LoVo (cell line): ENCODE results near the gene SHBG.
"Not testable (repeated sequence)": the region's sequence is repeated elsewhere in the genome, so short reads cannot be mapped to it uniquely, and the experiment has no call there.

Experiments used
- DNase-seq: peaks from one replicate; pipeline ENCODE4 v3.0.0-alpha.2; 2016; ENCODE audit warnings: low spot score

The SHBG gene

DNA sequence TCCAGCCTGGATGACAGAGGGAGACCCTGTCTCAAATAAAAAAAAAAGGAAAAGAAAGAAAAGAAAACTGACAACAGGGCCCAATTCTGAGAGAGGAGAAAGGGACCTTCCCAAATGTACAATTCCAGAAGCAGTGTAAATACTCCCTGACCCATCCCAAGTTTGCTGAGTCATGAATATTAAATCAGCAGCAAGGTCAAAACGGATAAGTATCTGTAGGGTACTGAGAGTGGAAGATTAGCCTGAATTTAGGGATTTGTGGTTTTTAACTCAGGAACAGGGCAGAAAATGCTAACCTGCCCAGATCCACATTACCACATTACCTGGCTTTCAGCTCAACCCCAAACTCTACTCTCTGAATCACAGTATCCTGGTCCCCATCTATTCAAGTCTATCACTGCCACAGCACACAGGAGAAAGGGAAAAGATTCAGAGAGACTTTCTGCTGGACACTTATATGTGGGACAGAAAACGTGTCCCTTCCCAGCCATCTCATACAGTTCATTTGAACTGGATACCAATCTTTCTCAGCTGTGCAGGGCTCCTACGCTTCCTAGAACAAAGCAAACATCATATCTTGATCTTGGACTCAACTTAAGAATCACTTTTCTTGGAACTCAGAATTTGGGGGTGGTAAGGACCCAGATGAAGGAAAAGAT, 18.2 kb upstream of the SHBG start:
- DNase-seq, result no peak

DNA sequence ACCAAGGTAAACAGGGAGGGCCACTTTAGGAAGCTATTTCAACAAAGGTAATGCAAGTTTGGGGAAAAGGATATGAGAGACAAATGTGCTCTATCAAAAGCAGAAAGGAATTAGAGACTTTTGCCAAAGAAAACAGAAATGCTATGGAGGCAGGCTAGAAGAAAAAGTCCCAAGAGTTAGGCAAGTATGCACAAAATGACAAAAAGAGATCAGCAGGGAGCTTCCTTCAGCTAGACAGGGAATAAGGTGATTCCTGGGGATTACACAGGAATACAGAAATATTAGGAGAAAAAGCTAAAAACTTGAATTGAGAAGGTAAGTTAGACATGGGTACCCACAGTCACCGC, 17.7 kb upstream of the SHBG start:
- DNase-seq, result no peak

DNA sequence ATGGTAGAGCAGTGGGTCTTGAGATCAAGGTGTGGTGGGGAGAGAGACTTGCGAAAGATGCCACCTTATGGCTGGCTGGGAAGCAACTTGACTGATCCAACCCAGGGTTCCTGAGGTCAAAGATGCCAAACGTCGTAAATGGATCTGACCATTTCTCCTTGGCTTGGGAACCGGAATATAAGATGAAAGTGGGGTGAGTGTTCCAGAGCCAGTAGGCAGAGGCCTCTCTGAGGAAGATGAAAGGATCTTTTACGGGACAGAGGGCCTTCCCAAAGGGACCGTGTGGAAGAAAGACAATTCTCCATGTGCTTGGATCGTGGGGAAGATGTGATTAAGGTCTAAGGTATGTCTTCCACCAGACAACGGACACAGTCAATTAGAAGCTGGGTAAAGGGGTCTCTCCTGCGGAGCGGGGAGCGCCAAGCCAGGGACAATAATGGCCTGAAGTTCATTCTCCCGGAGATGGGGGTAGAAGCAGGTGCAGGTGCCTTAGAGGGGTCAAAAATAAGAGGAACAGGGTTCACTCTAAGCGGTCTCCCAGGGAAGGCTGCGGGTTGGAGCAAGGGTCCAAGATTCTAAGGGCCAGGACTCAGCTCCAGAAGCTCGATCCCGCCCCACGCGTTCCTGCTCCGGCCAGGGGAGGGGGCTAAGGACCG, 16.0 kb upstream of the SHBG start:
- peak; percentile 41 for DNase-seq

DNA sequence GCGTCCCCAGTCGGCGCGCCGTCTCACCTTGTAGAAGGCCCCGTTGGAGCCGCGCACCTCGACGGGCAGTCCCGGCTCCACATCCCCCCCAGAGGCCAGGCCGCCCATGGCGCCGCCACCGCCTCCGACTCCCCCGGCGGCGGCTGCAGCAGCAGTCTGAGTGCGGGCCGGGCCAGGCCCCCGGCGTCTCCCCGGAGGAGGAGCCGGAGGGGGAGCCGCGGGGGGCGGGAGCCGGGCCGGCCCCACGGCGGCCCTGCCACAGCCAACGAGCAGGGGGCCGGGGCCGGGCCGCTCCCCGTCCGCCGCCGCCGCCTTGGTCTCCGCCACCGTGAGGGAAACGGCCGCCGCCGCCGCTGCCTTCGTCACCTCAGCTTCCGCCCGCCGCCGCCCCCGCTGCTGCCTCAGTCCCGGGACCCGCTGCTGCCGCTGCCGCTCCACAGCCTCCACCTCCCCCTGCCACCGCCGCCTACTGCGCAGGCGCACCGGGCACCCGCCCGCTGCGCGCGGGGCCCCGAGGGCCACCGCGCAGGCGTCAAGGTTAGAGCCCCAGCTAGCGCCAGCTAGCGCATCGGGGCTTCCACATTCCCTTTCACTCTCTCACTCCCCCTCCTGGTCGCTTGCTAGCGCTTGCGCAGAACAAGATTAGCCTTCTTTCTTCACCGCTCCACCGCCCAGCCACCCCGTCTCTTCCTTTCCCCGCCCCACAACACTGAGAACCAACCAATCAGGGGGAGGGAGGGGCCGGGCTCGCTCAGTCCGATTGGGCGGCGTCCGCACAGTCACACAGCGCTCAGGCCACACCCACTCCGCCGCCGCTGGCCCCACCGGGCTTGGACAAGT, 15.3 kb upstream of the SHBG start, which contains the start of gene FXR2:
FXR2 (minus strand) TSS at position 473 of the 840 bp plus-strand sequence; CDS start at position 108, 365 bp downstream.
- peak; percentile 99 for DNase-seq

DNA sequence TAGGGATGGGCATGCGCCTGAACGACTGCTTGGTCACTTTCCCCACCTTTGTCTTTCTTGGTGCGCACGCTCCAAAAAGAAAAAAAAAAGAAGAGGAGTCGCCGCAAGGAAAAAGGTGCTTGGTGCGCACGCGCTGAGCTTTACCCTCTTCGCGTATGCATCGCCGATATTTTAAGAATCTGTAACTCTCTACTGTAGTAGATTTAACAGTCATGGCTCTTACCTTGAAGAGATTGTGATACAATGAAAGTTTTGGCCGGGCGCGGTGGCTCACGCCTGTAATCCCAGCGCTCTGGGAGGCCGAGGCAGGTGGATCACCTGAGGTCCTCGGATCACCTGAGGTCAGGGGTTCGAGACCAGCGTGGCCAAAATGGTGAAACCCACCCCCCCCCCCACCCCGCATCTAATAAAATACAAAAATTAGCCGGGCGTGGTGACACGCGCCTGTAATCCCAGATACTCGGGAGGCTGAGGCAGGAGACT, 14.6 kb upstream of the SHBG start:
- no peak for DNase-seq

DNA sequence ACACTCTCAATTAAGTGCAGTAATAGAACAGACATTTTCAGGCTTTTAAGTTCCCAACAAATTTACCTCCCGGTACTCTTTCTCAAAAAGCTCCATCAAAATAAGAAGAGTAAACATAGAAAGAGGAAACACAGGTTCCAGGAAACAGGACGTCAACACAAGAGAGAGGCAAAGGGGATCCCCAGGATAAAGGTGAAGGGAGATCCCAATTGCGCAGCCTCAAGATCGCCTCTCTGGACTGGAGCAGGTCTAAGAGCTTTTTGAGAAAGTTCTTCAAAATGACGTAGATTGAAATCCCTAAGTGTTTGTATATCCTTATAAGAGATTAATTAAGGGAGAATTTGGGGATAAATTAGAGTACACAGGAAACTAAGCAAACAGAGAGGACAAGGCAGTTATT, 11.3 kb upstream of the SHBG start:
- no peak for DNase-seq

DNA sequence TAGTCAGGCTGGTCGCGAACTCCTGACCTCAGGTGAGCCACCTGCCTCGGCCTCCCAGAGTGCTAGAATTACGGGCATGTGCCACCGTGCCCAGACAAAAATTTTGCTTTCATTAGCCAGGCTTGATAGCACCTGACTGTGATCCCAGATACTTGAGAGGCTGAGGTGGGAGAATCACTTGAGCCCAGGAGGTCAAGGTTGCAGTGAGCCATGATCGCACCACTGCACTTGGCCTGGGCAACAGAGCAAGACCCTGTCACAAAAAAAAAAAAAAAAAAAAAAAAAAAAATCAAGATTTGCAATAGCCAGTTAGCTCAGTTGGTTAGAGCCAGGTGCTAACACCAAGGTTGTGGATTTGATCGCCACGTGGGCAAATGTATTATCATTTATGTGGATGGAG, 9.1 kb upstream of the SHBG start:
- DNase-seq, result no peak

DNA sequence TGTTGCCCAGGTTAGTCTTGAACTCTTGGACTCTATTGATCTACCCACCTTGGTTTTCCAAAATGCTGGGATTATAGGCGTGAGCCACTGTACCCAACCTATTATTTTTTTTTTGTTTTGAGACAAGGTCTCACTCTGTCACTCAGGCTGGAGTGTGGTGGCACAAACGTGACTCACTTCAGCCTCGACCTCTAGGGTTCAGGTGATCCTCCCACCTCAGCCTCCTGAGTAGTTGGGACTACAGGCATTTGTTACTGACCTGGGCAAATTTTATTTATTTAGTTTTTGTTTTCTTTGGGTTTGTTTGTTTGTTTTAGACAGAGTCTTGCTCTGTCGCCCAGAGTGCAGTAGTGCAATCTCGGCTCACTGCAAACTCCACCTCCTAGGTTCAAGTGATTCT, 6.3 kb upstream of the SHBG start:
- no peak for DNase-seq

DNA sequence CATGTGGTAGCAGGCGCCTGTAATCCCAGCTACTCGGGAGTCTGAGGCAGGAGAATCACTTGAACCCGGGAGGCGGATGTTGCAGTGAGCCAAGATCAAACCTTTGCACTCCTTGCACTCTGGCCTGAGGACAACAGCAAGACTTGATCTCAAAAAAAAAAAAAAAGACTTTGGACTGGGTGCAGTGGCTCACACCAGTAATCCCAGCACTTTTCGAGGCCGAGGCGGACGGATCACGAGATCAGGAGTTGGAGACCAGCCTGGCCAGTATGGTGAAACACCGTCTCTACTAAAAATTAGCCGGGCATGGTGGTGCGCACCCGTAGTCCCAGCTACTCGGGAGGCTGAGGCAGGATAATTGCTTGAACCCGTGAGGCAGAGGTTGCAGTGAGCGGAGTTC, 4.2 kb upstream of the SHBG start:
- DNase-seq, result not testable (repeated sequence)

DNA sequence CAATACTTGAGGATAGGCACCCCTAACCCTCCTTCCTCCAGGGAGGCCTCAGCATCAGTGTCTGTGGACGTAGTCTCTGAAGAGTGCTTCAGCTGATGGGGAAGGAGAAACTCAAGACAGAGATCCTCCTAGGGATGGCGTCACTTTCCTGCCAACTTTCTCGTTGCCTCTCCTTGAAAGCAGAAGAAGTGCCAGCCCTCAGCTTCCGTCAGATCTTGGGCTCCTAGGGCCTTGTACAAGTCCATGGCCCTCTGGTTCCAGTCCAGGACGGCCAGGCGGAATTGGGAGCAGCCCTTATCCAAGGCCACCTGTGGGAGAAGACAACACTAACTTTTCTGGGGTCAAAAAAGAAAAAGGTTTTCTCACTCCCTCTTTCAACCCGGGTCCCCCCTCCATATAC, 3.6 kb upstream of the SHBG start:
- DNase-seq, result no peak

DNA sequence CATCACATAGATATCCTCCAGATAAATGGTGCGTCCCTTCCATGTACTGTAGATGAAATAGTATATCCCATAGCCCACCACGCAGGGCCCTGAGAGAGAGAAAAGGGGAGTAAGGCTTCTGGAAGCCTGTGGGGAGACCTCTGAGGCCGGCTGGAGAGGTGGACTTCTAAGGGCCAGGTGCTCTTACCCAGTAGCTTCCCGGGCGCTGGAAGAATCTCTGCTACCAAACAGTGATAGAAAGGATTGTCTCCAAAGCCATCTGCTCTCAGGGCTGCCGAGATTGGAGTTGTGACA, 3.0 kb upstream of the SHBG start:
- no peak for DNase-seq

DNA sequence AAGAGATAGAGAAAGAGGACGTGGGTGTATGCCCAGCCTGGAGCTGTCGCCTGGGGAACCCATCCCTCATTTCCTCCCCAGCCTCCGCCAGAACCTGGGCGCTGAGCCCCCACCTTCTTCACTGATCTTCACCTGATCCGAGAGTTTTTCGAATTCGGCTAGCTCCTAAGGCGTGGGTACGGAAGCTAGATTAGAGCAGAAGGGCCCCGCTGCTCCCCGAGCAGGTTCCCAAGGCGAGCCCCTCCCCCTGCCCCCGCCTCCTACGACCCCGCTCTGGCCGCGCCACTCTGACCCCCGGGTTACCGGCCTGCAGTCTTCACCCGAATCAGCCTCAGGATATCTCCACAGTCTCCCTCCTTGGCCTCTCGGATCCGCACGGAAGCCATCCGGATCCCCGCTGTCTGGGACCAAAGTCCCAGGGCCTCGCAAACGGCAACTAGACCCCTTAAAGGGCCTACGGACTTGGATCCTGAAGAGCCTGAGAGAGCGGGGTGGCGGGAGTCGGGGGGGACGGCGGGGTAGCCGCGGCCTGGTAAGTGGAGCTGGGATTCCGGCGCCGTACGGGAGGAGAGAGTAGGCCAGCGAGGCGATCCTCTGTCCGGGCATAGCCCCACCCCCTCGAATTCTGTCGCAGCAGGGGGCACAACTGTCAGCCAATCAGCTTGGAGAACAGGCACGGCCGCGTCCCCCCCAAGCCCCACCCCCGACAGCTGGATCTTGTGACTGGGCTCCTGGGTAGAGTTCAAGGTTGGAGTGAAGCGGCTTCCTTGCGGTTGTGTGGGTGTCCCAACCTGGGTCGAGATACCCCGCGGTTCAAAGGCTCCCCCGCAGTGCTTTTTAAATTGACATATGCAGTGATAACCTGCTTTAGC, 2.4 kb upstream of the SHBG start, which contains the start of gene SAT2:
SAT2 (minus strand) TSS at position 572 of the 872 bp plus-strand sequence; CDS start at position 386, 186 bp downstream.
- peak; percentile 94 for DNase-seq

DNA sequence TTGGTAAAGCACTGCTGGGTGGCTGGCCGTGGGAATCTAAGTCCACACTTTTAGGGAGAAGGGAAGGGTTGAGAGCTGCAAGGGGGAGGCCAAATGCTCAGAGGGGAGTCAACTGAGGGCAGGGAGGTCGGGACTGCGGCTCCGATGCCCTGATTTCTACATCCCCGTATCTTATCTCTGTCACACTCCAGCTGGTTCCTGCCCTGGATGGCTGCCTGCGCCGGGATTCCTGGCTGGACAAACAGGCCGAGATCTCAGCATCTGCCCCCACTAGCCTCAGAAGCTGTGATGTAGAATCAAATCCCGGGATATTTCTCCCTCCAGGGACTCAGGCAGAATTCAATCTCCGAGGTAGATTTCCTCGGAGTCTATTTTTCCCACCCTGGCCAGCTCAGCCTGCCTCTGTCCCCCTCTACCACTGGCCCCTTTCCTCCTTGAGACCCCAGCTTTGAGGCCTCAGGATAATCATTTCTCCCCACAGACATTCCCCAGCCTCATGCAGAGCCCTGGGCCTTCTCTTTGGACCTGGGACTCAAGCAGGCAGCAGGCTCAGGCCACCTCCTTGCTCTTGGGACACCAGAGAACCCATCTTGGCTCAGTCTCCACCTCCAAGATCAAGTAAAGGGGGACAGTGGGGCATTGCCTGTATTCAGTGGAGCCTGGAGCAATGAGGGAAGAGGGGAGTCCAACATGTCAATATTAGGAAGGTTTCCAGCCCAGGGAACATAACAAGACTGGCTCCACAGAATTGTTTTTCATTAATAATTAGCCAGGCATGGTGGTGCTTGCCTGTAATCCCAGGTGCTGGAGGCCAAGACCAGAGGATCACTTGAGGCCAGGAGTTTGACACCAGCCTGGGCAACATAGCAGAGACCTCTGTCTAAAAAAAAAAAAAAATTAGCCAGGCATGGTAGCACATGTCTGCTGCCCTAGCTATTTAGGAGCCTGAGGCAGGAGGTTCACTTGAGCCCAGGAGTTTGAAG, 1.8 kb downstream of the SHBG start:
- DNase-seq, result no peak

DNA sequence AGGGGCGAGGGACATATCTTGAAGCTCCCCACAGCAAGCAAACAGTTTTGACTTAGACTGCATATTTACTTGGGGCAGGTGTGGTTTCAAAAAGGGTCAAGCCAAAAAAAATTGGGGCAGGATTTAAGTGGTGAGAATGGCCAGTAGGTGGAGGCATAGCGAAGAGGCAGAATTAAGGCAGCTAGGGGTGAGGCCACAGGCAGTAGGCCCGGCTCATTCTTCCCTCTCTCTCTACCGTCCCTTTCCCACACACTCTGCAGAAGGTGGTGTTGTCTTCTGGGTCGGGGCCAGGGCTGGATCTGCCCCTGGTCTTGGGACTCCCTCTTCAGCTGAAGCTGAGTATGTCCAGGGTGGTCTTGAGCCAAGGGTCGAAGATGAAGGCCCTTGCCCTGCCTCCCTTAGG, 2.6 kb downstream of the SHBG start:
- DNase-seq, result no peak

DNA sequence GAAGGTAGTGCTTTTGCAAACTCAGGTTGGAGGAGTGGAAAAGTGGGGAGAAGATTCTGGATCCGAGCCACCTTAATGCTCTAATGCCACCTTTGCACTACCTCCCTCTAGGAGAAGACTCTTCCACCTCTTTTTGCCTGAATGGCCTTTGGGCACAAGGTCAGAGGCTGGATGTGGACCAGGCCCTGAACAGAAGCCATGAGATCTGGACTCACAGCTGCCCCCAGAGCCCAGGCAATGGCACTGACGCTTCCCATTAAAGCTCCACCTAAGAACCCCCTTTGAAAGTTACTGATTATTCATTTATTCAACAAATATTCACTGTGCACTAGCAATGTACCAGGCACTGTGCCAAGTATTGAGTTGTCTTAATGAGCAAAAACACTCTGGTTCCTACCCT, 3.2 kb downstream of the SHBG start:
- DNase-seq, result no peak

DNA sequence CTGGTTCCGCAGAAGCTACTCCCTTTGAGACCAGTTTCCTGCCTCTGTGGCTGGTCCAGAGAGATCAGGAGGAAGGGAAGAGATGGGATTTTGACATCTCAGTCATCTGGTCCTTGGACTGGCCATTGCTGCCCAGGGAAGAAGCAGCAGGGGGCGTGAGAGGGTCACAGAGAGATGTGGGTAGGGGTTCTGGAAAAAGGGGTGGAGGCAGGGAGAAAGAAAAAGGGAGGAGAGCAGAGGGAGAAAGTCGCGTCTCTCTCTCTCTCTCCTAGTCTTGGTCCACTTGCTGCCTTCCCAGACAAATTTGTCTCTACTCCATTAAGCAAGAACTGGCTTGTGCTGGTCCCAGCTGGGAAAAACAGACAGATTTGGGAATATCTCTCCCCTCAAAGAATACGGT, 4.4 kb downstream of the SHBG start:
- DNase-seq, result no peak

DNA sequence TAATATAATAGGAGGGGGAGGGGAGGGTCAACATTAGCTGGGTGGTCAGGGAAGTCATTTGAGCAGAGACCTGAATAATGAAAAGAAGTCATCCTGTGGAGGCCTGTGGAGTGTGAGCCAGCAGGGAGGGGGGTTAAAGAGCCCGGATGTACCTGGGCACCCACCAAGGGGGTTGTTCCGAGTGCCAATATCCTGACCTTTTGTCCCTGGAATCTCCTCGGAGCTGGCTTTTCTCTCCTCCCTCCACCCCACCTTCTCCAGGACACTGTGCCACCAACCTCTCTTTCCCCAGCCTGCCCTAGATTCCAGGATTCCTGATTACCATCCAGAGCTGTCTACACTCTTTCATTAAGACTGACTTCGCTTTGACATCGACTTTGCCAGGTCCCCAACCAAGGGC, 6.2 kb downstream of the SHBG start:
- no peak for DNase-seq

DNA sequence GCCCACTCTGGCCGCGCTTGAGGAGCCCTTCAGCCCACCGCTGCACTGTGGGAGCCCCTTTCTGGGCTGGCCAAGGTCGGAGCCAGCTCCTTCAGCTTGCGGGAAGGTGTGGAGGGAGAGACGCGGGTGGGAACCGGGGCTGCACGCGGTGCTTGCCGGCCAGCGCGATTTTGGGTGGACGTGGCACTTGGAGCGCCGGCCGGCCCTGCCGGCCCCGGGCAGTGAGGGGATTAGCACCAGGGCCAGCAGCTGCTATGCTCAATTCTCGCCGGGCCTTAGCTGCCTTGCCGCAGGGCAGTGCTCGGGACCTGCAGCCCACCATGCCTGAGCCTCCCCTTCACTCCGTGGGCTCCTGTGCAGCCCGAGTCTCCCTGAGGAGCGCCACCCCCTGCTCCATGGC, 10.8 kb downstream of the SHBG start:
- DNase-seq, result no peak

DNA sequence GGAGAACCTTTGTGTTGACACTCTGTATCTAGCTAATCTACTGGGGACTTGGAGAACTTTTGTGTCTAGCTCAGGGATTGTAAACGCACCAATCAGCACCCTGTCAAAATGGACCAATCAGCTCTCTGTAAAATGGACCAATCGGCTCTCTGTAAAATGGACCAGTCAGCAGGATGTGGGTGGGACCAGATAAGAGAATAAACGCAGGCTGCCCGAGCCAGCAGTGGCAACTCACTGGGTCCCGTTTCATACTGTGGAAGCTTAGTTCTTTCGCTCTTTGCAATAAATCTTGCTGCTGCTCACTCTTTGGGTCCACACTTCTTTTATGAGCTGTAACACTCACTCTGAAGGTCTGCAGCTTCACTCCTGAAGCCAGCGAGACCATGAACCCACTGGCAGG, 11.7 kb downstream of the SHBG start:
- not testable (repeated sequence) for DNase-seq

DNA sequence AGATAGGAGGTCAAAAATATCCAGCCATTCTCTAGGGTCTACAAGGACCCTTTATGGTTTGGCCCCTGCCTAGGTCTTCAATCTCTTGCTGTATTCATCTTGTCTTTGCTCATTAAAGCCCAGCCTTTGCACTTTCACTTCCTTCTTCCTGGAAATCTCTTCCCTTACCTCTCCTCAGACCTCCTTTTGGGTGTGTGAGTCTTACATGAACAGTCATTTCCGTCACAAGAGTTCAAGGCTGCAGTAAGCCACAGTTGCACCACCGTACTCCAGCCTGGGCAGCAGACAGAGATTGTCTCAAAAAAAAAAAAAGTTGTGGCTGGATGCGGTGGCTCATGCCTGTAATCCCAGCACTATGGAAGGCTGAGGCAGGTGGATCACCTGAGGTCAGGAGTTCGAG, 14.8 kb downstream of the SHBG start:
- DNase-seq, result no peak

DNA sequence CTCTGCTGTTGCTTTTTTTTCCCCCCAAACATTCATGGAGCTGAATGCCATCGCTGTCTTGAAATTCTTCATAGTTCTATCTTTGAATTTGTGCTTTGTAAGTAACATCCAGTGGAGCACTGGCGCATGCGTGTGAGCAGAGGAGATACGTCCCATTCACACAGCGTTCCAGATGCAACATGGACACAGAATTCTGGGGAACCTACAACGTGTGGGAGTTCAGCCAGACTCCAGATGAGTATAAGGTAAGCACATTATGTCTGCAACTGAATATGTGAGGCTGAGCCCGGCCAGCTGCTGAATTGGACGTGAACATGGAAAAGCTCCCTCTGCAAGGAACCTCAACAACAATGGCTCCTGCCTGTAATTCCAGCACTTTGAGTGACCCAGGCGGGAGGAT, 16.5 kb downstream of the SHBG start:
- no peak for DNase-seq
